Measurements from ENCODE around the gene PPP6R2.

PPP6R2 gene

DNA sequence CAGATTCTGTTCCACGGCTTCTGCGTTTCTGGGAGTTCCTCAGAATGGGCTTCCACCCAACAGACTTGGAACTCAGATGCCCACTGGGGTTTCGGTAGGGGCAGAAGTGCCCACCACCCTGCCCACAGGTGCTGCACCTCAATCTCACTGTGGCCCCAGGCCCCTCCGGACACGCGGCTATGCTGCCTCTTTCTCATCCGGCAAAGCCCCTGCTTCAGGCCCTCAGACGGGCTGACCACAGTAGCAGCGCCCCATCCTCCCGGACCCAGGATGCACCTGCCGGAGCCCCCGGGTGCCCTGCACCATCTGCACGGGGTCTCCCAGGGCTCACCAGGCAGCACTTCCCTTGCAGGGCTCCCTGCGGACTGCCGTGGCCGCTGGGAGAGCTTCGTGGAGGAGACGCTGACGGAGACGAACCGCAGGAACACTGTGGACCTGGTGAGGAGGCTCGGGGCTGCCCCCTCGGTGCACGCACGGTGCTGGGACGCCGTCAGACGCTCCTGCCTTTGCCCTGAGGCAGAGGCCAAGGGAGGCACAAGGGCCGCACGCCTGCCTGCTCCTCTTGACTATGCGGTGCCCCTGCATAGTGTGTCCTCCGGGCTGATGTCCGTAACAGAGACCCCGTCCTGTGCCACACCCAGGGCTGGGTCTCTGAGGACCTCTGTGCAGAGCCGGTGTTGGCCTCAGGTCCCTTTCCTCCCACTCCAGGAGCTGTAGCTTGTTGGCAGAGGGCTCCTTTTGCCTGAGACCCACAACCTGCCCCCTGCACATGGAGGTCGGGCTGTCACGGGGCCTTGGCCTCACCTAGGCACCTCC, 93.1 kb downstream of the PPP6R2 start:
- DNase-seq, result no peak

DNA sequence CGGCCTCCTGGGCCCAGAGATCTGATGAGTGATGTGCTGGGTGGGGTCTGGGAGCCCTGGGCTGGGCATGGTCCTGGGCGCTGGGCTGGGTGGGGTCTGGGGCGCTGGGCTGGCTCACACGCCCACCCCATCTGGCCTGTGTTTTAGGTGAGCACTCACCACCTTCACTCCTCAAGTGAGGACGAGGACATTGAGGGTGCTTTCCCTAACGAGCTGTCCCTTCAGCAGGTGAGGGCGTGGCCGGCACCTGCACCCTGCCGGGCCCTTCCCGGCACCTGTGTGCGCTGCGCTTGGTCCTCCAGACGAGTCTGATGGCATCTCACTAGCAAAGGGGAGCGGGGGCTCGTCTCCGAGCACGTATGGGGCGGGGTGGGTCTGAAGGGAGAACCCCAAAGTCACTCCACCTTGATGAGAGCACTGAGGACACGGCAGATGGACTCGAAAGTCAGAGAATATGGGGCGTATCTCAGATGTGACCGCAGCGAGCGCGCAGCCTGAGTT, 93.8 kb downstream of the PPP6R2 start:
- DNase-seq, result no peak

DNA sequence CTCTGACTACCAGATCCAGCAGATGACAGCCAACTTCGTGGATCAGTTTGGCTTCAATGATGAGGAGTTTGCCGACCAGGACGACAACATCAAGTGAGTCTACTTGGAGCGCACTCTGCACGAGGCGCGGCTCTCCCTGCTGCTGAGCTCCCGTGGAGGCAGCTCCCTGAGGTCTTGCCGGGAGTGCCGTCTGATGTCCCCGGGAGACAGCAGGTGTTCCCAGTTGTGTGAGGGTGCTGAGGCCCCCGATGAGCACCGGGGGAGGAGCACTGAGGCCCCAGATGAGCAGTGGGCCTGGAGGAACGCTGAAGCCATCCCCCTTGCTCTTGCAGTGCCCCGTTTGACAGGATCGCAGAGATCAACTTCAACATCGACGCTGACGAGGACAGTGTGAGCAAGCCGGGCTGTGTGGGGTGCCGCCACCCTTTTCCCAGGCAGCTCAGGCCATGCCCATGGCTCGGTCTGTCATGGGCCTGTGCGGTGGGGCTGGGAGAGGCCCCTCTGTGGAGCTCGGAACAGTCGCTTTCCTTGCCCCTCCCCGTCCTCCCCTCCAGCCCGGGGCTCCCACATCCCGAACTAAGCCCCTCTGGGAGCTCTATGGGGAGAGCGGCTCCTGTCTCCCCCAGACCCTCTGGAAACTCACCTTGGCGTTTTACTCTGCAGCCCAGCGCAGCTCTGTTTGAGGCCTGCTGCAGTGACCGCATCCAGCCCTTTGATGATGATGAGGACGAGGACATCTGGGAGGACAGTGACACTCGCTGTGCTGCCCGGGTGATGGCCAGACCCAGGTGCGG, 94.6 kb downstream of the PPP6R2 start:
- no peak for DNase-seq

DNA sequence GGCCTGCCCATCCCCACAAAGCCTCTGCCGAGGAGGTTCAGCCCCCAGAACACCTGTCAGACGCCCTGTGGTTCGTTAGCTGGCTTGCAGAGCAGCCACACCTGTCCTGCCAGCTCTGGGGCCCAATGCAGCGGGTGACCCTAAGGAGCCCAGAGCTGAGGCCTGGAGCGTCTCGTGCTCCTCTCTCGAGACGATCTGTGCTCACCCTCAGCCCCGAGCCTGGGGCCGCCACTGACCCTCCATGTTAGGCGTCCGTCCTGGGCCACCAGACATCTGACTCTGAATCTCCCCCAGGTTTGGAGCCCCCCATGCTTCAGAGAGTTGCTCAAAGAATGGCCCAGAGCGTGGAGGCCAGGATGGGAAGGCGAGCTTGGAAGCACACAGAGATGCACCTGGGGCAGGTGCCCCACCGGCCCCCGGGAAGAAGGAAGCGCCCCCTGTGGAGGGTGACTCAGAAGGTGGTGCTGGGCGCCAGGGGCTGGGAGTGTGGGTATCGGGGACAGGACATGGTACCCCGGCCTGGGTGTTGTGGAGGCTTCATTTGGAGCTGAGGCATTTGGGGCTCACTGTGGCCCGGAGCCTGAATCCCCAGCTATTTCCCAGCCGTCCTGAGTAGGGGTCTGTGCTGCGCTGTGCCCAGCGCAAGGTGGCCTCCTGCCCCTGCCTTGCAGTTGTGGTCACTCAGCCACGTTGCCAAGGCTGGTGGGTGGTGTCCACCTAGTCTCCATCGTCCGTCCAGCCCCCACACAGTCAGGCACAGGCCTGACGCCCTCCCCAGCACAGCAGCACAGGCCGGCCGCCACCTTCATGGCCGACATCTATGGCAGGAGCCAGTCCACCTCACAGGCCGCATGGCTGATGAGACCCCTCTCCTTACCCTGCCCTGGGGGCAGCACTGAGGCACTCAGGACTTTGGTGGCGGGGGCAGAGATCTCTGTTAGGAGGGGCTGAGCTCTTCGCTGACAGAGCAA, 95.5 kb downstream of the PPP6R2 start:
- no peak for DNase-seq

DNA sequence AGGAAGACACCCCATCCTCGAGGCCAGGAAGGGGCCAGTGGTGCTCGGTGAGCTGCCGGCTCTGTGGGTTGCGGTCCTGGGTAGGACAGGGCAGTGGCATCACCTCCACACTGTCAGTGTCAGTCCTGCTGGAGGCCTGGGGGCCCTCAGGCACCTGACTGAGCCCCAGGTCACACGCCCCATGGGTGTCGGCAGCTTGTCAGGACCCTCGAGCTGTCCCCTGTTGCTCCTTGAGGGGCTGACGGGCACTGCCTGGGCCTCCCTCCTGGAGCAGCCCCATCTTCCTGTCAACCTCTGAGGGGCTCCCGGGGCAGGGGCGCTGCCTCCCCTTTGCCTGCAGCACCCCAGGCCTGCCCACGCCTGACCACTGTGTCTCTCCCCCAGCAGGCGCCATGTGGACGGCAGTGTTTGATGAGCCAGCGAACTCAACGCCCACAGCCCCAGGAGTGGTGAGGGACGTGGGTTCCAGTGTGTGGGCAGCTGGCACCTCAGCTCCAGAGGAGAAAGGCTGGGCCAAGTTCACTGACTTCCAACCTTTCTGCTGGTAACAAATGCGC, 96.3 kb downstream of the PPP6R2 start:
- no peak for DNase-seq

DNA sequence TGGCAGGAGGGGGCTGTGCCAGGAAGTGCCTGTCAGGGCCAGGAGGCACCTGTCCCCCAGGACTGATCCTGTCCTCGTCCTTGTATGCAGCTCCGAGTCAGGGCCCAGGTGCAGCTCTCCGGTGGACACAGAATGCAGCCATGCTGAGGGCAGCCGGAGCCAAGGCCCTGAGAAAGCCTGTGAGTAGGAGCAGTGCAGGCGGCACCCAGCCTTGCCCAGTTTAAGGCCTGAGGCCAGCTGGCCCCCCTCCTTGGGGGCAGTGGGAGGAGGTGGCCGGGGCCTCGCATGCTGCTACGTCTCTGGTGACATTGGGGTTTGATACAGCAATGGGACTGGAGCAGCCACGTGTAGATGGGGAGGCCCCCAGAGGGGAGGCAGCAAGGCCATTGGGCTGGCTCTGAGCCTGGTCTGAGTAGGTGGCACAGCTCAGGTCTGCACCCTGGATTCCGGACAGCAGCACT, 96.8 kb downstream of the PPP6R2 start:
- no peak for DNase-seq

DNA sequence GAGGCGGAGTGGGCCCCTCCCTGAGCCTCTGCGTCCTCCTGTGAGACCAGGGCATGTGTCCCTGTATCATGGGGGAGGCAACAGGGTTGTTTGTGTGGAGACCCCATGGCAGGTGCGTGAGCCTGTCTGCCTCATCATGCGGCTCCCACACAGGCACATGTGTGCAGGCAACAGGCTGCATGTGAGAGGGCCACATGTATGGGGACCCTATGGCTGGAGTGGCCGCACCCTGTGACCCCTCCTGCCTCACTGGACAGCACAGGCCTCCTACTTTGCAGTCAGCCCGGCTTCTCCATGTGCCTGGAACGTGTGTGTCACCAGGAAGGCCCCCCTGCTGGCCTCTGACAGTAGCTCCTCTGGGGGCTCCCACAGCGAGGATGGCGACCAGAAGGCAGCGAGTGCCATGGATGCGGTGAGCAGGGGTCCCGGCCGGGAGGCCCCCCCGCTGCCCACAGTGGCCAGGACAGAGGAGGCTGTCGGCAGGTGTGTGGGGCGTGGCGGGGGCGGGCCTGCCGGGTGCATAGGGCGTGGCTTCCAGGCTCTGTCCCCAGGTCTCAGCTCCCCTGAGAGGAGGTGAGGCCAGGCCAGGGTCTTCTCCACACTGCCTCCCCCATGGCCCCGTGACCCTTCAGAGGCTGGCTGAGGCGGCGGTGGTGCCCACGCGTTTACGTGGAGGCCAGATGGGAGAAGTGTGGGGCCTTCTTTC, 97.6 kb downstream of the PPP6R2 start:
- no peak for DNase-seq

DNA sequence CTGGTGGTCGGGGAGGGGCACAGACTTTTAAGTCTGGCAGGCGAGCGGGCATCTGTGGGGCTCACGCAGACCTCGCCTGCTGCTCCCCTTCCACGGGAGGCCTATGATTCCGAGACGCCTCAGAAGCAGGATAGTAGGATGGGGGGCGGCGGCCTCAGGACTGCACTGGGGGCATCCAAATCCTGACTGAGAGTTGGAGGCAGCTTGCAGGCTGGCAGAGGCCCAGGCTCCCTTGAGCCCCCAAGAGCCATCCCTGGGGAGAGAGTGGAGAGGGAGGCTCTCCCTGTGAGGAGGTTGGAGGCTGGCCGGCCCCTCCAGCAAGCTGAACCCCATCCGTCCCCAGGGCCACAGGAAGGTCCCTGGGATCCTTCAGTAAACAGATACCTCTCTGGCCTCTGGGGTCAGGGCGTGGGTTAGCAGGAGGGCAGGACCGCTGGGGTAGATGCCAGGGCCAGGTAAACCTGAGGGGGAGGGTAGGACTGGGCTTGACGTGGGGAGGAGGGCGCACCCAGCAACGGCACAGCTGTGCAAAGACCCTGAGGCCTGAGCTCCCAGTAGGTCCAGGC, 98.4 kb downstream of the PPP6R2 start:
- DNase-seq, result no peak

DNA sequence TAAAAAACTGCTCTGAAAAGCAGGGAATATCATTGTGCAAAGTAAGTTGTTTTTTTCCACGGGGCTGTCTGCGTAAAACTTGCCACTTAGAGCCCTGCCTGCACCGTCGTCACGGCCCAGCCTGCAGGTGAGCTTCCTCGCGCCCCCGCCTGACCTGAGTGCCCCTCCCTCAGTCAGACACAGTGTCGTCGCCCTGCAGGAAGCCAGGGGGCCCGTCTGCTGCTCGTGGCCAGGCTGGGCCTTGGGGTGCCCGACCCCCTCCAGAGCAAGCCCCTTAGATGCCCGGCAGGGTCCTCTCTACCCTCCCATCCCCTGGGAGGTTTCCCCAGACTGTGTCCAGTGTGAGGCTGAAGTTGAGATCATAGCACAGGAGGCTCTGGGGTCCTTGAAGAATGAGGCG, 100.1 kb downstream of the PPP6R2 start:
- no peak for DNase-seq

DNA sequence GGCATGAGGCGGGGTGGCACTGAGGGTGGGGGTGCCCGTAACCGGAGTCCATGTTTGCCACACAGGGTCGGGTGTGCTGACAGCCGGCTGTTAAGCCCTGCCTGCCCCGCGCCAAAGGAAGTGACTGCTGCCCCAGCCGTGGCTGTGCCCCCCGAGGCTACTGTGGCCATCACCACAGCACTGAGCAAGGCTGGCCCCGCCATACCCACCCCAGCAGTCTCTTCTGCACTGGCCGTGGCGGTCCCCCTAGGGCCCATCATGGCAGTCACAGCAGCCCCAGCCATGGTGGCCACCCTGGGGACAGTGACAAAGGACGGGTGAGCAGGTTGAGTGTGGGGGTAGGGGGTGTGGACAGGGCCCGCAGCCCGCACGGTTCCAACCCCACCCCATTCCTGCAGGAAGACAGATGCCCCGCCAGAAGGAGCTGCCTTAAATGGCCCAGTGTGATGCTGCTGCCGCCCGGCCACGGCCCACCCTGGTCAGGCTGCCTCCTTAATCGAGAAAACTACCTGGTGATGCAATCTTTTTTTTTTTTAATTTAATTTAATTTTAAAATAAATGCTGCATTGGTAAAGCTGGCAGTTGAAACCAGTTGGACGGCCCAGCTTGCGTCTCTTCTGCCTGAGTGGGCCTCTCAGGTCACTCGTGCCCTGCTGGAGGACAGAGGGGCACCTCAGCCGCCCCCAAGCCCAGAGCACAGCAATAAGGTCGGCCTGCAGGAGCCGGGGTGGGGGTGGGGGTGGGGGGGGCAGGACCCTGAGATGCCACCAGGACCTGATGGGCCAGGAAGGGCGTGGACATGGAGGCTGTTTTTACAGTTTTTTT, 100.9 kb downstream of the PPP6R2 start:
- DNase-seq, result no peak

DNA sequence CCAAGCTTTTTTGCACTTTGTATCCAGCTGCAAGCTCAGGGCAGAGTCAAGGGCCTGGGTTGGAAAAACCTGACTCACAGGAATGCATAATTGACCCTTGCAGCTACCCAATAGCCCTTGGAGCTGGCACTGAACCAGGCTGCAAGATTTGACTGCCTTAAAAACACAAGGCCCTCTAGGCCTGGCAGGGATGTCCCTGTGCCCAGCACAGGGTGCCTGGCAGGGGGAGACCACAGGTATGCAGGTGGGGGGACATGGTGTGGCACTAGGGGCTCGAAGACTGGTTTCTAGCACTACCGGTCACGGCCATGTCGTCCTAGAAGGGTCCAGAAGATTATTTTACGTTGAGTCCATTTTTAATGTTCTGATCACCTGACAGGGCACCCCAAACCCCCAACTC, 101.5 kb downstream of the PPP6R2 start:
- no peak for DNase-seq

DNA sequence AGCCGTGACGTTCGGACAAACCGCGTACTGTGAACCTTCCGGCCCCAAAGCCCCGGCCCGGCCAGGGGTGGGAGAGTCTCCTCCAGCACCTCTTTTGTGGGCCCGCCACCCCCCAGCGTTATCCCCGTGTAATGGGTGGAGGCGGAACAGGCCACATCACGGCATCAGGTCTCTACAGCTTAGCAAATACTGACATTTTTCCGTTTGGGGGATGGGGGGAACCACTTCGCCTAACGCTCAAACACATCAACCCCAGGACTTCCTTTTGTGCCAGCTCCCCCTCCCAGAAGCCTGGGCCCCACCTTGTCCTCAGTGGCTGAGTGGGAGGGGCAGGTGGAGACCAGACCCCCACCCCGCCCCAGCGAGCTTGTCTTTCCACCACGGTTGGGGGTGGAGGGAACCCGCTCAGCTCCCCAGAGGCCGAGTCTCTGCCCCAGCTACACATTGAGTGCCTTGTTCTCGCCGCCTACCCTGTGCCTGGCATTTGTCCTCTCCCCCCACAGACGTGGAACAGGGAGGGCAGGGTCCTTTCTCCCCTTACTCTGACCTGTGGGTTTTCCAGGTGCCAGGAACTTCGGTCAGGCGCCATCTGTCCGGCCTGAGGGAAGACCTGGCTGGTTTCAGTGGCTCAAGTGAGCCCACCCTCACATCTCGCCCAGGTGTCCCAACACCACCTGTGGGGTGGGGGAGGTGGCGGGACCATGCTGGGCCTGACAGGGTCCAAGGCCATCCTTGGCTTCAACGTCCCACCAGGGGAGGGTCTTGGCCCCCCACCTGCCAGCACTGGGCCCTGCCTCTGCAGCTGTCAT, 102.1 kb downstream of the PPP6R2 start:
- DNase-seq, result no peak

DNA sequence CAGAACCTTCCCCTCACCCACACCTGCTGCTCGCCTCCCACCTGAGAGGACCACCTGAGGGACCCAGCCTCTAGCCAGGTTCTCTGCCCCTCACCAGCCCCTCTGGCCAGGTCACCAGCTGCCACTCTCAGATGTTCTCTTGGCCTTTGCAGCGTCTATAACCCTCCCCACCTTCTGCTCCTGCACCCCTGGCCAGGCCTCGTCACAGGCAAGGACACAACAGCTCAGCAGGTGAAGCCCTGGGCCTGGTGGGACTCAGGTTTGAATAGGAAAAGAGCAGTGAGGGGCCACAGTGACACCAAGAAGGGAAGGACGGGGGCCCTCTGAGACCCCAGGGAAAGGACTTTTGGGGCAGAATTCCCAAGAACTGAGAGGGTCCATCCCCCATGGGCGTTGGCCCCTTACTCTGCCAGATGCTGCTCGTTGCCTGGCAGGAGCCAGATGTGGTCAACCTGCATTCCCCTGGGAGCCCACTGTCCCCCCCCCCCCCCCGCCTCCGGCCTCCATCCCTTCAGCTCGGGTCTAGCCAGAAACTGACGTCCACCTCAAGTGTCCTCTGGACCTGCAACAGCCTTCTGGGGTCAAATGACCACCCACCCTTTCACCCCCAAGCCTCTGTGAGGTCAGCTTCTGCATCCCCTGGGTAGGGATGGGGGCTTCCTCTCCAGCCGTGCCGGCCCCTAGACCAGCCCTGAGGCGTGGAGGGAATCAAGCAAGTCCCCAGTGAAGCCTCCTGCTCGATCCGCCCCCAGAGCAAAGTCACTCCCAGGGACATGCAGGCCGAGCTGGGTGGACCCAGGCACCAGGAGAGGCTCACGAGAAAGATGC, 103.0 kb downstream of the PPP6R2 start:
- DNase-seq, result no peak

DNA sequence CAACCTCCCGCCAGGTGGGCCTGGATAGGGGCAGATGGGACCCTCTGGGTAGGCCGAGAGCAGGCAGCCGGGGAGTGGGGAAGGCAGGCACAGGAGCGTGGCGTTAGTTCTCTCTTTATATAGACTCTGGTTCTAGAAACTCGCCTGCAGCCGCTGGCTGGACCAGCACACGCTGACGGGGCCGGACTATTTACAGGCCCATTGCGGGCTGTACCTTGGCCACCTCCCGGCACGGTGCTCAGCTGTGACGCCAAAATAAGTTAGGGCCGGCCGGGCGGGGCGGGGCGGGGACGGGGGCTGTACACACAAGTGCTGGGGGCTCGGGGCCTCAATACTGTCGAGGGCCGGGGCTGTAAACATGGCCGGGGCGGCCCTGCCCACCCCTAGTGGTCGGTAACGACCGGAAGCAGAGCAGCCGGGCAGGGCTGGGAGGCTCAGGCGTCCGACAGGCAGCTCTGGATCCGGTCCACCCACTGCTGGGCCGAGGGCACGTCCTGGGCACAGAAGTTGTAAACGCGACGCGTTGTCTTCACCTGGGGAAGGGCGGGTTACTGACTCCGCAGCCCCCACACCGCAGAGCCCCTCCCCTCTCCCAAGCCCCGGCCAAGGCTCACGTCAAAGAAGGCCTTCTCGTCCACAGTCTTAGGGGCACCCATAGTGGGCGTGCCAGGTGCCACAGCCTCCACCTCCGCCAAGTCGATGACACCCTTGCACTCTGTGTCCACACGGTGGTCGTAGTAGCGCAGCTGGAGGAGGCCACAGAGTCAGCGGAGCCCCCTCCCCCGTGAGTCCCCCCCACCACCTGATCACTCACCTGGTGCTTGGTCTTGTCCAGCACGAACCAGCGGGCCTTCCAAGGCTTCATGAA, 103.8 kb downstream of the PPP6R2 start:
- no peak for DNase-seq

DNA sequence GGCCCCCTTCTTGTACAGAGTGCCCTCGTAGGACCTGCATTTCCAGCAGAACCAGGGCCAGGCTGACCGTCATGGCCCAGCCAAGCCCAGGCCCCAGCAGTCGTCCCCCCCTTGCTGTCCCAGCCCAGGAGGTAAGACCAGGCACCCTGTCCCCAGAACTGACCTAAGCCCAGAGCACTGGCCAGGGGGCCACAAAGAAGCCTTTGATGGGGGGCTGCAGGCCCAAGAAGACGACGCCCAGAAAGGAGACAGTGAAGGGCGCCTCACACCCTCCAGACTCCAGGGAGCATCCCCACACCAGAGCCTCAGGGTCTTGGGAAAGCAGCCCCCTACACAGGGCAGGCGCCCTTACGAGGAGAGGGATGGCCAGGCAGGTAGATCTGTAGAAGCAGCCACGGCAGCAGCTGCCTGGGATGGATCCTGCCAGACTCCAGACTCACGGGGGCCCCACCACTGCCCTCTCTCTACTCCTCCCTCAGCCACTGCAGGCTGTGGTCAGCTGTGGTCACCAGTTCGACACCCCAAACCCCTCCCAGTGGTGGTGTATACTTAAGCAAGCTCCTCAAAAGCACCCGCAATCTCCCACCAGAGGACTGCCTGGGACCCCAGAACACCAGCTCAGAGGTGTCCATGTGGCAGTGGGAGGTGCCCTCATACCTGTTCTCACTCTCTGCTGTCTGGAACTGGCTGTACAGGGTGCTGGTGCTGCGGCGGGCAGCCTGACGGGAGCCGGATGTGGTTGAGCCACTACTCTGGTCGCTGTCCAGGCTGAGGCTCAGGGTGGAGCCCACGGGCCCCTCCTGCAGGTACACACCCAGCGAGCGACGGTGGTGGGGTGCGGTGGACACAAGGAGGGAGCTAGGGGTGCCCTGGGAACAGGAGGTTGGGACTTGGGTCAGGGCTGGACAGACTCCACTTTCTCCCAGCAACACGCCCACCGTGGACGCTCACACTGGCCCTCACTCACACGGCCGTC, 104.7 kb downstream of the PPP6R2 start:
- DNase-seq, result no peak

DNA sequence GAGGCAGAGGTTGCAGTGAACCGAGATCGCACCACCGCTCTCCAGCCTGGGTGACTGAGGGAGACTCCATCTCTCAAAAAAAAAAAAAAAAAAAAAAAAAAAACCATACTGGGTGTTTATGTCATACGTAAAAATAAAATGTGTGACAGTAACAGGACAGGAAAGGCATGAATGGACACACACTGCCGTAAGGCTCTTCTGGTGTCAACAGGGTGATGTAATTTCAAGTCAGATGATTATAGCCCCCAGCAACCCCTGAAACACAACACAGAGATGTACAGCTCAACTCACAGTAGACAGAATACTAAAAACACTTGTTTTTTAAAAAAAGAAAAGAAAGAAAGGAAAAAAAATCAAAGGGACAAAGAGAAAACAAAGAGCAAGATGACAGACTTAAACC, 109.5 kb downstream of the PPP6R2 start:
- DNase-seq, result no peak
